Colon (tissue), 2 donors: ENCODE data around the gene MSI2.

Source experiments
- FAIRE-seq: peaks from 2 replicates; lab custom pipeline; 2012; peaks lifted over from hg19 to GRCh38; lab: Jason Lieb, UNC
- donor health status: control.
- donor health status: control.

MSI2 gene

GRCh38 chr17:57528058-57528451 is 271.7 kb downstream of the MSI2 start:
- no peak for FAIRE-seq

DNA sequence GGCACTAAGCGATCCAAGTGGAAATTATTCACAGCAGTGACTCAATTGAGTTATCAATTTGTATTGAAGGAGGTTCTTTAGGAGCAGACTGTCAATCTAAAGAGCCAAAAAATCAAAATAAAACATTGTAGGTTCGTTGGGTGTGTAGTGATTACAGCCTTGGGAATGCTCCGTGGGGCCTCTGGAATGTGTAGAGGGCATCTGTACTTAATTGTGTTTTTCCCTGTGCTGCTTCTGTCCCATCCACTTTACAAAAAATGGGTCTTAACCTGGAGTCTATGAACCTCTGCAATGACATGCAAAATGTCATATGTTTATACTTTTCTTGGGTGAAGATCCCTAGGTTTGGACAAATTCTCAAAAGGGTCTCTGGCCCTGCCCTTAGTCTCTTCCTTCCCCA is 273.7 kb downstream of the MSI2 start:
- no peak for FAIRE-seq

DNA sequence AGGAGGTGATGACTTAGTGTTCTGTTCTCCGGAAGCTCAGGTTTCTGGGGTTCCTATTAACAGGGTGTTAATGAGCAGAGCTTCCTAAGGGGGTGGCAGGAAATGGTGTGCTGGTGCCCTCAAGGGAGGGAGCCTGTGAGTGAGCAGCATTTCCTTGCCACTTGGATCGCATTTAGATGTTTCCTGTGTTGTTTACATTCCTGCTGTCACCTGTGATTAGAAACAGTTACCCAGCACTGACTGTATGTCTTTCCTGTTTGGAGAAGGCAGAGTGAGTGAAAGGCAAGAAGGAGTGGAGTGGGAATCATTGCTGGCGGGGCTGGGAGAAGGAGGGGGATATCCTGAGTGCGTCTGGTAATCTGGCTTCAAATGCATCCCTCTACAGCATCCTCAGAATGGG is 274.2 kb downstream of the MSI2 start:
- no peak for FAIRE-seq

DNA sequence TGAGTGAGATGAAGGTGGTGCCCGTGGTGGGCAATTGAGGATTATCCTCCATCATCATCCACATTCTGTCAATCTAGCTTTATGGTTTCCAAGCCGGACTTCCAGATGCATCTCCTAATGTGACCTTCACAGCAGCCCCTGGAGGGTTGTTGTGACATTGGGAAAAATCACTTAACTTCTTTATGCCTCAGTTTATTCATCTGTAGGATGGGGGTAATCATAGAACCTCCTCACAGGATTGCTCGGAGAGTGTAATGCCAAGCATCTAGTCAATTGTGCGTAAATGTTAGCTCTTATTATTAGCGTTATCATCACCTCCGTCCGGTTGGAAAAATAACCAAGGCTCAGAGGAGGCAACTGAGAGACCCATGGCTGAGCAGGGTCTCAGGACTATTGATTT is 274.8 kb downstream of the MSI2 start:
- FAIRE-seq = no peak

- no peak for FAIRE-seq
Observed at GRCh38 chr17:57531648-57532504, 275.6 kb downstream of the MSI2 start.

DNA sequence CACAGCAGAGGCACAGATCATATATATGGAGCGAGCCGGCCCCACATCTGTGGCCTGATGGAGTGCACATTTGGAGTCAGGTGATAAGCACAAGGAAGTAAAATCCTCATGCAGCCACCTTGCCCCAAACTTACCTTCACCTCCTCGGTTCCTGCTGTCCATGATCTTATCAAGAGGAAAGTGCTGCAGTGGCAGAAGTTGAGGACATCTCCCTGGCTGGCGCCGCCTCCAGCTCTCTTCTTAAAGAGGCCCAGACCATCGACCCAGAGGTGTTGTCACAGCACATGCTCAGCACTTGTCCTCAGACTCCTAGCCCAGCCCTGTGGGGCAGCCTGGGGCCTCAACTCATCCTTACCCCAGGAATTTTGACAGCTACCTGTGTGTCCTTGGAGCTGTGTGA is 276.2 kb downstream of the MSI2 start:
- FAIRE-seq = no peak

- FAIRE-seq = no peak
Observed at GRCh38 chr17:57532966-57533365, 276.6 kb downstream of the MSI2 start.

GRCh38 chr17:57533684-57534305 is 277.5 kb downstream of the MSI2 start:
- no peak for FAIRE-seq

- FAIRE-seq = no peak
Observed at GRCh38 chr17:57534863-57535248, 278.5 kb downstream of the MSI2 start.

- no peak for FAIRE-seq
Observed at GRCh38 chr17:57535249-57535966, 279.1 kb downstream of the MSI2 start.

DNA sequence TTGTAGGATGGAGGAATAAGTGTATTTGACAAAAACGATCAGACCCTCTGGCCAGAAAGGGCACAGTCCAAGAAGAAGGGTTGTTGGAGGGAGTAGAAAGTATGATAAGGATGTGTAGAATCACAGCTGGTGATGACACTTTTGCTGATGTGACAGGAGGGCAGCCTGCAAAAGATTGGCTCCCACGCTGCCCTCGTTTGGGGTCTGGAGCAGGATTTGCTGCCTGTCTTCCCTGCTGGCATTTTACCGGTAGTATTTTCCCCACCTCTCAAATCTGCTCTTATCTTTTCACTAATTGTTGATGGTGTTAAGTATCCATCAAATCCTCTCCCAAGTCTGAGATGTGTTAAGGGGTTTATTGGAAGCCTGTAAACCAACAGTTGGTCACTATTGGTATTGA is 280.0 kb downstream of the MSI2 start:
- no peak for FAIRE-seq

- FAIRE-seq = no peak
Observed at GRCh38 chr17:57536789-57537523, 280.6 kb downstream of the MSI2 start.

DNA sequence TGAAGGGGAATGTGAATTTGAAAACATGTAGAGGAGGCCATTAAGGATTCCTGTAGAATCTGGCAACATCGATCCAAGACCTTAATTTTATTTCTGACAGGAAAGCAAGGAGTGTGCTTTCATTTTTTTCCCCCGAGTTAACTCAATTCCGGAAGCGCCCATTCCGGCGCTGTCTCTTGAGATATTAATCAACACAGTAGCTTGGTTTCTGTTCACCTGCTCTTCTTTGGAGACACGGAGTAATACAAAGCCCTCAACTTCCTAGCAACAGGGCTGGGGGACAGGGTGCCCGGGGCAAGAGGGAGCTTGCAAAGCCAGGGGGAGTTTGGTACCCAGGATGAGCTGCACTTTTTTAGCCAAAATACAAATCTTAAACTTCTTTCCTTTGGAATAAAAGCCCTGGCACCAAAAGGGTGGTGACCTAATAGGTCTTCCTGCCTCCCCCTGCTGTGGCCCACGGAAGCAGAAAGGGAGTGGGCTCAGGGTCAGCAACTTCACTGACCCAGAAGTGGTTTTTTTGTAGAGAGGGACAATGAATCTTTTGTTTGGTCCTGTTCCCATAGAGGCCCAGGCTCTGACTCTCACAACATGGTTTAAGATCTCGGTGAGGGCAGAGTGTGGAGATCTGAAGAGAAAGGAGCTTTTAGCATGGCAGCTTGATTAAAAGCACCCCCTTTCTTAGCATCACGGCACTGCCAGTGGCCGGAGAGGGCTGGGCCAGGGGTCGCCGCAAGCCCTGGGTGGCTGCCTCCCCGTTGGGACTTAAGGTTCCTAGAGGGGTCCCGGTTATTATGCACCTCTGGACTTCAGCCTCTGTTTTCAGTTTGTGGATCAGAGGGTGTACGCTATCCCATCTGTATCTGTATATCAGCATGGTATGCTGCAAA is 281.4 kb downstream of the MSI2 start:
- FAIRE-seq = no peak

GRCh38 chr17:57538736-57539456 is 282.6 kb downstream of the MSI2 start:
- no peak for FAIRE-seq

DNA sequence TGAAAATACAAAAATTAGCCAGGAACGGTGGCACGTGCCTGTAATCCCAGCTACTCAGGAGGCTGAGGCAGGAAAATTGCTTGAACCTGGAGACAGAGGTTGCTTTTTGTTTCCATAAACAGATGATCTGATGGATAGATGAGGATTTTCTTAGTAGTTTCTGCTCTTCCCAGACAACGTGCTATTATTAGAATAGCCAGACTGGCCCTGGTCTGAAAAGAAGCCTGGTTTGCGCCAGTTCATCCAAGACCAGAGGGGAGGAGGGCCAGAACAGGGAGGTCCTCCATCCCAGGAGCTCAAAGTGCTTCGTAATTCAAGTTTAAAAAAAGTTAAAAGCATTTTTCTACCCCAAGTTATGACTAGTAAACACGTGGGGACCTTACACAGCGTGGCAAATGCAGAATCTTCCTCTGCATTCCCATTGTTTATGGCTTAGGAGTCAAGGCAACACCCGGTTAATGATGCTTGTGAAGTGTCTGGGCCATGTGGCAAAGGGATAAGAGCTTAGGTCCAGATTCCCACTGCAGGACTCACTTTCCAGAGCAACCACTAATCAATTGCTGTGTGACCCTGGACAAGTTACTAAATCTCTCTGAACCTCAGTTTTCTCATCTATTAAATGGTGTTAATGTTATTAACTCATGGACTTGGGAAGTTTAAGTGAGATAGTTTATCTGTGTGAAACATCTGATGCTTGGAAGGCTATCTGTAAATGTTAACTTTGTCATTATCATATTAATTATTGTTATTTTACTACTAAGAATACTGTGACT is 283.4 kb downstream of the MSI2 start:
- no peak for FAIRE-seq

GRCh38 chr17:57540596-57540995 is 284.3 kb downstream of the MSI2 start:
- no peak for FAIRE-seq

DNA sequence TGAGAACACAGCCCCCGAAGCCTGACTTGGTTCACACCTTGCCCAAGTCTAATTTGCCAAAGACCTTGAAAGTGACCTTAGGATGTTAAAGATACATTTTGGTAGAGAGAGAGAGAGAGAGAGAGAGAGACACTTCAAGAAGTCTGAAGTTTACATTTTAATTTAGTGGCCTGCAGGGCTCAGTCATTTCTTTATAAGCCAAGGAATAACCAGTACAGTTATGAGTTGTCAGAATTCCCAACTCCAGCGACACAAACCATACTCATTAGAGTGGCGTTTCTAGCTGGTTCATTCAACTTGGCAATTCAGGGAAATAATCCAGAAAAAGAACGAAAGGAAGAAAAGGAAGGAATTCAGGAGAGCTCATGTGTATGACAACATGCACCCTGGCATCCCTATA is 284.7 kb downstream of the MSI2 start:
- no peak for FAIRE-seq

GRCh38 chr17:57541472-57542394 is 285.4 kb downstream of the MSI2 start:
- FAIRE-seq = no peak

DNA sequence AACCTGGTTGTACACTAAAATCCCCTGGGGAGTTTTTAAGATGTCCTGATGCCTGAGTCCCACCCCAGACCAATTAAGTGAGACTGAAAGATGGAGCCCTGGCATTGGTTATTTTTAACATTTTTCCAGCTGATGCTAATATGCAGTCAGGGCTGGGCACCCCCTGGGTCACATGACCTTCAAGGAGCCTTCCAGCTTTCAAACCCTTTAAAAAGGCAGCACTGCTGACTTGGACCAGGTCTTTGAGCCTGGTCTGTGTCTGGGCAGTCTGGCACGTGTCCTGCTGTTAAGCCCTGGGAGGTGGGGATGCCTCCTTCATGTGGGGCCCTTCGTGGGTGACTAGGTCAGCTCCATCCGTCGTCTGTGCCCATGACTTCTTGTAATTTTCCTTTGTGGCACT is 286.2 kb downstream of the MSI2 start:
- no peak for FAIRE-seq
